KMS-11 (cell line): ENCODE measurements around the gene NTF3.

Experiments used
- H2AFZ ChIP-seq: fragments of 200-600 bp; sonication (generic); 2 replicates; pipeline ENCODE4 v1.6.1; 2016; ENCODE audit warnings: antibody characterized with exemption, mixed run types, low read depth
- H3K27ac ChIP-seq: fragments of 200-600 bp; sonication (generic); 2 replicates; pipeline ENCODE4 v1.6.1; 2016; ENCODE audit warnings: mild to moderate bottlenecking, mixed run types
- H3K27me3 ChIP-seq: fragments of 200-600 bp; sonication (generic); 2 replicates; pipeline ENCODE4 v1.6.1; 2017; ENCODE audit warnings: mild to moderate bottlenecking, low read depth, mixed run types, moderate library complexity; ENCODE audit not compliant: insufficient read depth
- H3K36me3 ChIP-seq: fragments of 200-600 bp; sonication (generic); 2 replicates; pipeline ENCODE4 v1.6.1; 2017; ENCODE audit warnings: mild to moderate bottlenecking, mixed run types; ENCODE audit not compliant: insufficient read depth
- H3K4me1 ChIP-seq: fragments of 200-600 bp; sonication (generic); 2 replicates; pipeline ENCODE4 v1.6.1; 2016; ENCODE audit warnings: mild to moderate bottlenecking, low read depth, mixed run types; ENCODE audit not compliant: poor library complexity, severe bottlenecking
- H3K4me2 ChIP-seq: fragments of 200-600 bp; sonication (generic); 2 replicates; pipeline ENCODE4 v1.7.0; 2016; ENCODE audit warnings: mild to moderate bottlenecking, mixed run types
- H3K4me3 ChIP-seq: fragments of 200-600 bp; sonication (generic); IDR thresholded peaks from 2 replicates; pipeline ENCODE4 v1.6.1; 2017; ENCODE audit warnings: low read depth, low read length, mixed read lengths; ENCODE audit not compliant: insufficient read depth
- H3K79me2 ChIP-seq: fragments of 200-600 bp; sonication (generic); 2 replicates; pipeline ENCODE4 v1.6.1; 2016; ENCODE audit warnings: low read depth, mixed run types; ENCODE audit not compliant: insufficient read depth
- H3K9ac ChIP-seq: fragments of 200-600 bp; sonication (generic); 2 replicates; pipeline ENCODE4 v1.6.1; 2016; ENCODE audit warnings: mild to moderate bottlenecking, mixed run types
- H4K20me1 ChIP-seq: fragments of 200-600 bp; sonication (generic); 2 replicates; pipeline ENCODE4 v1.6.1; 2016; ENCODE audit warnings: mild to moderate bottlenecking, mixed run types; ENCODE audit not compliant: insufficient read depth
- TF ChIP-seq, protein P1 (sequence below): fragments of 200-600 bp; sonication (generic); conservative IDR thresholded peaks from 2 replicates; pipeline ENCODE4 v1.6.1; 2017; ENCODE audit warnings: low read depth, mild to moderate bottlenecking, antibody characterized with exemption, low read length, moderate library complexity, mixed read lengths

Gene NTF3

GRCh38 chr12:5391653-5392052 is 40.3 kb upstream of the NTF3 start:
- H3K4me2 ChIP-seq: no peak overlapping the region
- H3K27ac ChIP-seq: no peak overlapping the region
- H3K4me1 ChIP-seq: no peaks in the 10 kb centered on the region
- H3K36me3 ChIP-seq: no peaks in the 10 kb centered on the region
- TF ChIP-seq, protein P1, sequence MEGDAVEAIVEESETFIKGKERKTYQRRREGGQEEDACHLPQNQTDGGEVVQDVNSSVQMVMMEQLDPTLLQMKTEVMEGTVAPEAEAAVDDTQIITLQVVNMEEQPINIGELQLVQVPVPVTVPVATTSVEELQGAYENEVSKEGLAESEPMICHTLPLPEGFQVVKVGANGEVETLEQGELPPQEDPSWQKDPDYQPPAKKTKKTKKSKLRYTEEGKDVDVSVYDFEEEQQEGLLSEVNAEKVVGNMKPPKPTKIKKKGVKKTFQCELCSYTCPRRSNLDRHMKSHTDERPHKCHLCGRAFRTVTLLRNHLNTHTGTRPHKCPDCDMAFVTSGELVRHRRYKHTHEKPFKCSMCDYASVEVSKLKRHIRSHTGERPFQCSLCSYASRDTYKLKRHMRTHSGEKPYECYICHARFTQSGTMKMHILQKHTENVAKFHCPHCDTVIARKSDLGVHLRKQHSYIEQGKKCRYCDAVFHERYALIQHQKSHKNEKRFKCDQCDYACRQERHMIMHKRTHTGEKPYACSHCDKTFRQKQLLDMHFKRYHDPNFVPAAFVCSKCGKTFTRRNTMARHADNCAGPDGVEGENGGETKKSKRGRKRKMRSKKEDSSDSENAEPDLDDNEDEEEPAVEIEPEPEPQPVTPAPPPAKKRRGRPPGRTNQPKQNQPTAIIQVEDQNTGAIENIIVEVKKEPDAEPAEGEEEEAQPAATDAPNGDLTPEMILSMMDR: no peak
- no peaks in the 10 kb centered on the region for H3K79me2 ChIP-seq
- no peak overlapping the region for H3K4me3 ChIP-seq
- H3K9ac ChIP-seq: no peak overlapping the region
- H4K20me1 ChIP-seq: no peaks in the 10 kb centered on the region
- no peaks in the 10 kb centered on the region for H3K27me3 ChIP-seq
- H2AFZ ChIP-seq: no peak overlapping the region

GRCh38 chr12:5392961-5393360 is 38.9 kb upstream of the NTF3 start:
- H3K9ac ChIP-seq: no peak overlapping the region
- no peak overlapping the region for H3K4me3 ChIP-seq
- H3K27me3 ChIP-seq: no peaks in the 10 kb centered on the region
- H2AFZ ChIP-seq: no peak overlapping the region
- no peaks in the 10 kb centered on the region for H3K4me1 ChIP-seq
- H4K20me1 ChIP-seq: no peaks in the 10 kb centered on the region
- no peaks in the 10 kb centered on the region for H3K79me2 ChIP-seq
- TF ChIP-seq, protein P1: no peak
- no peak overlapping the region for H3K27ac ChIP-seq
- H3K36me3 ChIP-seq: no peaks in the 10 kb centered on the region
- H3K4me2 ChIP-seq: no peak overlapping the region

- Histone ChIP-seq H3K9ac (no peak overlapping the region), H3K27me3 (no peaks in the 10 kb centered on the region), H3K4me1 (no peaks in the 10 kb centered on the region), H3K4me3 (no peak overlapping the region), H3K79me2 (no peaks in the 10 kb centered on the region), H3K4me2 (no peak overlapping the region), H3K27ac (no peak overlapping the region), H3K36me3 (no peaks in the 10 kb centered on the region), H4K20me1 (no peaks in the 10 kb centered on the region), H2AFZ (no peak overlapping the region)
- TF ChIP-seq, protein P1: no peak
These were observed 36.3 kb upstream of the NTF3 start for GRCh38 chr12:5395443-5396271.

DNA sequence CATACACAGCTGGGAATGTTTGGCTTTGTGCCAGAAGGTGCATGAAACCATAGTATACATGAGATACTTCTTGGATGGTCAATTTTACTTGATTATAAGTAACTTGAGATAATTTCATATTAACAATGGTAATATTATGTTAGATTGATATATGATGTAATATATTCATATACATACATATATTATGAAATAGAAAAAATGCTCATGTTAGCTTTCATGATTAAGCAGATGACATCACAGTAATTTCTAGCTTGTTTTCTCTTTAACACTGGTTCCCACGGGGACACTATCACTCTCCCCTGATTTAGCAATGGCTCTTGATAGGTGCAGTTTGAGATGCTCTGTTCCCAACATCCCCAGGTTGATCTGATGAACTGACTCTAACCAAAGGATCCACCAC is 35.4 kb upstream of the NTF3 start:
- Histone ChIP-seq H3K4me2 (no peak overlapping the region), H2AFZ (no peak overlapping the region), H3K4me1 (no peaks in the 10 kb centered on the region), H3K79me2 (no peaks in the 10 kb centered on the region), H3K27ac (no peak overlapping the region), H3K9ac (no peak overlapping the region), H3K4me3 (no peak overlapping the region), H4K20me1 (no peaks in the 10 kb centered on the region), H3K36me3 (no peaks in the 10 kb centered on the region), H3K27me3 (no peaks in the 10 kb centered on the region)
- TF ChIP-seq, protein P1: no peak
